SK-N-MC (cell line): Measurements from ENCODE around the gene MACROD2.

ENCODE experiments used
- EZH2 ChIP-seq: fragments of 200-600 bp; sonication (generic); IDR thresholded peaks from one replicate; pipeline ENCODE4 v1.6.1; 2017; ENCODE audit warnings: antibody characterized with exemption
- FOXP2 ChIP-seq: optimal IDR thresholded peaks from 2 replicates; pipeline ENCODE3; 2011; ENCODE audit warnings: mild to moderate bottlenecking, moderate library complexity; ENCODE audit not compliant: insufficient read depth; ENCODE audit errors: extremely low read length, control extremely low read depth
- POLR2AphosphoS5 ChIP-seq: IDR thresholded peaks from 2 replicates; pipeline ENCODE4 v1.6.1; 2012; ENCODE audit warnings: mild to moderate bottlenecking, low read depth, low read length, borderline replicate concordance

GRCh38 chr20:14937846-14938245, 942.5 kb downstream of the MACROD2 start:
- TF ChIP-seq POLR2AphosphoS5 (no peak), EZH2 (no peak), FOXP2 (no peak)
